Smooth muscle cell of the umbilical artery (primary cell): ENCODE data around the gene SLC13A4. TPM values are rescaled to one million over a fixed set of nuclear protein-coding genes. Genes with fewer than 3 reads are reported as not detected.

Source experiments
- total RNA-seq: library from RNA; depleted of rRNA; stranded (reverse); fragments of >200 nt; gene quantifications from 2 replicates; pipeline ENCODE4 v1.2.3, GENCODE V29; 2014

Gene SLC13A4, protein sequence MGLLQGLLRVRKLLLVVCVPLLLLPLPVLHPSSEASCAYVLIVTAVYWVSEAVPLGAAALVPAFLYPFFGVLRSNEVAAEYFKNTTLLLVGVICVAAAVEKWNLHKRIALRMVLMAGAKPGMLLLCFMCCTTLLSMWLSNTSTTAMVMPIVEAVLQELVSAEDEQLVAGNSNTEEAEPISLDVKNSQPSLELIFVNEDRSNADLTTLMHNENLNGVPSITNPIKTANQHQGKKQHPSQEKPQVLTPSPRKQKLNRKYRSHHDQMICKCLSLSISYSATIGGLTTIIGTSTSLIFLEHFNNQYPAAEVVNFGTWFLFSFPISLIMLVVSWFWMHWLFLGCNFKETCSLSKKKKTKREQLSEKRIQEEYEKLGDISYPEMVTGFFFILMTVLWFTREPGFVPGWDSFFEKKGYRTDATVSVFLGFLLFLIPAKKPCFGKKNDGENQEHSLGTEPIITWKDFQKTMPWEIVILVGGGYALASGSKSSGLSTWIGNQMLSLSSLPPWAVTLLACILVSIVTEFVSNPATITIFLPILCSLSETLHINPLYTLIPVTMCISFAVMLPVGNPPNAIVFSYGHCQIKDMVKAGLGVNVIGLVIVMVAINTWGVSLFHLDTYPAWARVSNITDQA
- total RNA-seq, result 0.05 TPM in 1 of 2 replicates, not detected in the other

DNA sequence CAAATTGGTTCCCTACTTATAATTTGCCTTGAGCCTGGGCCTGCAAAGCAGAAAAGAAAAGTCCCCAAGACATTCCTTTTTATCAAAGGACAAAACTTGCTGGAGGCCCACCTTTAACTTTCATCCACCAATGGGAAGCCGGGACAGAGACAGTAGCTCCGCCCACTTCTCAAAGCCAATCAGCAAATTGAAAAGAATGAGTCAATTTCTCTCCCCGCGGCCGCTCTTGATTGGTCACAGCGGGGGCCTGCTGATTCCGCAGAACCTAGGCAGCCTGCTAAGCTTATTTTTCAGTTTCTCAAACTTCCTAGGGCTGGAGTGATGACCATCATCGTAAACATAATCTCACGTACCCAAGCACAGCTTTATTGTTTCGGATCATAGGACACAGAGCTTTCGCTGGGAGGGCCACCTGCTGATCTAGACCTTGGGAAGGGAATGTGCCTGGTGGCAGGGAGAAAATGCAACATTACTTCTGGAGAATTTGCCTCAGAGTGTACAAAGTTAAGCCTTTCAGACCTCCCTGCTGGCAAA, at the start of gene SLC13A4:
TSS of gene SLC13A4 (minus strand) at position 51 of the 534 bp plus-strand sequence. CDS start 690 bp downstream, outside the sequence.

DNA sequence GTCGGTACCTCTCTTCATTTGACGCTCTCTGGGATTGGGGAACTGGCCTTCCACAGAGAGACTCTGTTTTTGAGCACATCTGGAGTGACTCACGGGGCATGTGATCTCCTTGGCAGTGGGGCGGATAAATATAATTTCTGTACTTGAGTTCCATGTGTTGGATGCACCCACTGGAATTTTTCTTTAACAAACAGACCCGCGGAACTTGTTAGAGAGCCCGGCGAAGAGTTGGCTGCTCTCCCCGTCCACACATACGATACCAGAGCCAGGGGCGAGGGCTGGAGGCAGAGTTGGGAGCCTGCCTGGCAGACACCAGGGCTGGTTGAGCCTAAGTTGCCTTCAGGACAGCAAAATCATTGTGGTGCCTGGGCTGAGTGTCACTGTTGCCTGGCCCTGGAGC, 20.8 kb upstream of the SLC13A4 start, which contains the start of gene FAM180A:
TSS of gene FAM180A (minus strand) at position 44 of the 400 bp plus-strand sequence. CDS start 233 bp downstream, outside the sequence.

DNA sequence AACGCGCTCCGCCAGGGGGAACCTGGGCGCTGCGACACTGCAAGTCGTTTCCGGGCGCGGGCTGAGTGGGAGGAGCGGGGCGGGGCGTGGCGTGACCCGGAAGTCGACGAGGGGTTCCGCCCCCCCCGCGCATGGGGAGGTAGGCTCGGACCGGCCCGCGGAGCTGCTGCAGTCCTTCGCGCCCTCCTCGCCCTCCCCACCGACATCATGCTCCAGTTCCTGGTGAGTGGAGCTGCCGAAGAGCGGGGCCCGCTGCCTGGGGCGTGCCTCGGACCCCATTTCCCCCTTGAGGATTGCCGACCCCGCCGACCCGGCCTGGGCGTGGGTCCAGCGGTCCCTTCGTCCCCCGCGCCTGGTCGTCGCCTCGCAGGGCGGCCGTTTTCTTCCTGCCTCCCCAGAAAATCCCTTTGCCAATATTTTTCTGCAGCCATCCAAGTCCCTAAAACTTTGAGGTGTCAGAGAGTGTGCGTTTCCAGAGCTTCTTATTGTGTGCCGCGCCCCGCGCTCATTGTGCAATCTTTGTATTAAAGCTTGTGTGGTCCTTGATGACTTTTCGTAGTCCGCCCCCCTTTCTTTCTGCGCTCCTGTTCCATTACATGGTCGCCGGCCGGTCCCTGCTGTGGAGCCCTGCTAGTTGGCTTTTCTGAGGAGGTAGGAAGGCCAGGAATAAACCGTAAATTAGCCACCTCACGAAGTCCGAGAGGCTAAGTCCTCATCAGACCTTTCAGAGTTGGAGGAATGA, 65.4 kb downstream of the SLC13A4 start, which contains the start of gene STMP1:
TSS of gene STMP1 (plus strand) at position 142 of the 742 bp plus-strand sequence.

Other genes starting within 250 kb of the SLC13A4 start
- 7.4 and 9.3 TPM in 2 replicates for gene CNOT4, start 218.1 kb downstream of the SLC13A4 start, total RNA-seq
- 36.8 and 56.8 TPM in 2 replicates for gene NUP205, start 170.3 kb downstream of the SLC13A4 start, total RNA-seq
- gene STMP1, start 65.7 kb downstream of the SLC13A4 start, total RNA-seq, result 18.9 and 19.6 TPM in 2 replicates
- 7.2 TPM in 1 of 2 replicates, not detected in the other for gene FAM180A, start 20.6 kb upstream of the SLC13A4 start, total RNA-seq
- 134 and 219 TPM in 2 replicates for gene MTPN, start 249.2 kb upstream of the SLC13A4 start, total RNA-seq